ENCODE measurements around the gene KCNQ5. TPM values are rescaled to one million over a fixed set of nuclear protein-coding genes. Genes with fewer than 3 reads are reported as not detected.

KCNQ5 gene
- total RNA-seq, 4 donors from 2014 or later, result 0.21 to 1.1 (median 0.59) TPM; not detected in 1

- 69 to 93% methylated on average over 1 of the region's 1 CpG for WGBS, 2 donors
- no peak for DNase-seq (ENCODE audit: low spot score in 2 of 2)
- H3K27me3 ChIP-seq, result no peaks in the 10 kb centered on the region
- no peaks in the 10 kb centered on the region for H3K9me3 ChIP-seq
- no peaks in the 10 kb centered on the region for H3K4me1 ChIP-seq
- no peak overlapping the region for H3K4me3 ChIP-seq
- TF ChIP-seq EP300 (IDR thresholded peaks at IDR 0.05), result no peak
- TF ChIP-seq, protein P1, sequence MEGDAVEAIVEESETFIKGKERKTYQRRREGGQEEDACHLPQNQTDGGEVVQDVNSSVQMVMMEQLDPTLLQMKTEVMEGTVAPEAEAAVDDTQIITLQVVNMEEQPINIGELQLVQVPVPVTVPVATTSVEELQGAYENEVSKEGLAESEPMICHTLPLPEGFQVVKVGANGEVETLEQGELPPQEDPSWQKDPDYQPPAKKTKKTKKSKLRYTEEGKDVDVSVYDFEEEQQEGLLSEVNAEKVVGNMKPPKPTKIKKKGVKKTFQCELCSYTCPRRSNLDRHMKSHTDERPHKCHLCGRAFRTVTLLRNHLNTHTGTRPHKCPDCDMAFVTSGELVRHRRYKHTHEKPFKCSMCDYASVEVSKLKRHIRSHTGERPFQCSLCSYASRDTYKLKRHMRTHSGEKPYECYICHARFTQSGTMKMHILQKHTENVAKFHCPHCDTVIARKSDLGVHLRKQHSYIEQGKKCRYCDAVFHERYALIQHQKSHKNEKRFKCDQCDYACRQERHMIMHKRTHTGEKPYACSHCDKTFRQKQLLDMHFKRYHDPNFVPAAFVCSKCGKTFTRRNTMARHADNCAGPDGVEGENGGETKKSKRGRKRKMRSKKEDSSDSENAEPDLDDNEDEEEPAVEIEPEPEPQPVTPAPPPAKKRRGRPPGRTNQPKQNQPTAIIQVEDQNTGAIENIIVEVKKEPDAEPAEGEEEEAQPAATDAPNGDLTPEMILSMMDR (IDR thresholded peaks at IDR 0.05), result no peak
- no peak for TF ChIP-seq POLR2A (IDR thresholded peaks at IDR 0.05)
- H3K27ac ChIP-seq, result no peak overlapping the region
- no peaks in the 10 kb centered on the region for H3K36me3 ChIP-seq
These were observed 53.5 kb downstream of the KCNQ5 start for GRCh38 chr6:72675396-72675795.

DNA sequence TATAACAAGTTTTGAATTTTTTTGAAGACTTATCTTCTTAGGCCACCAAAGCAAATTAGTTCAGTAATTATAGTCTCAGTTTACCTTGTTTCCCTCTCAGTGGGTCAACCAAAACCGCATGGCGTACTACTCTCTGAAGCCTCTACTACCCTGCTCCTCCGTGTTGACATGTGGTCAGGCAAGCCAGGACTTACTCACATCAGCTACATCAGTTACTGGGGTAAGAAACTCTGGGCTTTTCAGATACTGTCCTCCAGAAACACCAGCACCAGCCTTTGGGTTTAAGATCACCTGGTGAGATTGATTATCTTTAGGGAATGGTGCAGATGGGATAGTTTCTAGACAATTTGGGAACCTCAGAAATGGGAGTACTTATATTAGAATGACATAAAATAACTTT lies 55.1 kb downstream of the KCNQ5 start:
- Histone ChIP-seq H3K4me3 (no peak overlapping the region), H3K27me3 (no peaks in the 10 kb centered on the region), H3K4me1 (no peaks in the 10 kb centered on the region), H3K9me3 (no peaks in the 10 kb centered on the region), H3K27ac (no peak overlapping the region), H3K36me3 (no peaks in the 10 kb centered on the region)
- WGBS, 2 donors, result 92% methylated on average over 3 of the region's 3 CpGs
- TF ChIP-seq EP300 (IDR thresholded peaks at IDR 0.05), result no peak
- TF ChIP-seq POLR2A (IDR thresholded peaks at IDR 0.05), result no peak
- TF ChIP-seq, protein P1 (IDR thresholded peaks at IDR 0.05), result no peak
- no peak for DNase-seq (ENCODE audit: low spot score in 2 of 2)

DNA sequence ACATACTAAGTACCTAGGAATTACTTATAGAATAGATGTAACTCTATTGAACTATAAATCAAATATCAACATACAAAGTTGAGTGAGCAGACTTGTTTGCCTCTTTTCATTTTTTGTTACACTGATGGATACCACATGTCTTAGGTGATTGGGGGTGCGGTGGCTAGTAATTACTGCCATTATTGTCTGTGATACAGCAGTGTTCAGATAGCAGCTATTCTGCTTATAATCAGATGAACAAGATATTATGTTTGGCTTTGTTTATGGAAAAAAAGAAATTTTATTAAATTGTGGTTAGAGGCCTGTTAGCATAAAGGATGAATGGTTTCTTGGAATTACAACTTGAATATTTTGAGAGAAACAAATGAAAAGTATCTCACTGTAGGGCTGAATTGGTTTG lies 55.9 kb downstream of the KCNQ5 start:
- Histone ChIP-seq H3K9me3 (no peaks in the 10 kb centered on the region), H3K4me1 (no peaks in the 10 kb centered on the region), H3K27ac (no peak overlapping the region), H3K27me3 (no peaks in the 10 kb centered on the region), H3K36me3 (no peaks in the 10 kb centered on the region), H3K4me3 (no peak overlapping the region)
- WGBS, 2 donors, result 55 to 75% methylated on average over 1 of the region's 1 CpG
- TF ChIP-seq, protein P1 (IDR thresholded peaks at IDR 0.05), result no peak
- TF ChIP-seq POLR2A (IDR thresholded peaks at IDR 0.05) (no peak), EP300 (IDR thresholded peaks at IDR 0.05) (no peak)
- DNase-seq (ENCODE audit: low spot score in 2 of 2), result no peak

- H3K4me3 ChIP-seq, result no peak overlapping the region
- WGBS, 2 donors, result 92 to 97% methylated on average over 3 of the region's 3 CpGs
- H3K27me3 ChIP-seq, result no peaks in the 10 kb centered on the region
- no peaks in the 10 kb centered on the region for H3K4me1 ChIP-seq
- no peak overlapping the region for H3K27ac ChIP-seq
- H3K9me3 ChIP-seq, result no peaks in the 10 kb centered on the region
- TF ChIP-seq EP300 (IDR thresholded peaks at IDR 0.05), result no peak
- TF ChIP-seq POLR2A (IDR thresholded peaks at IDR 0.05), result no peak
- TF ChIP-seq, protein P1 (IDR thresholded peaks at IDR 0.05), result no peak
- DNase-seq (ENCODE audit: low spot score in 2 of 2), result no peak
- no peaks in the 10 kb centered on the region for H3K36me3 ChIP-seq
These were observed 61.9 kb downstream of the KCNQ5 start for GRCh38 chr6:72683797-72684196.

GRCh38 chr6:72689107-72689954 lies 67.5 kb downstream of the KCNQ5 start:
- no peaks in the 10 kb centered on the region for H3K4me1 ChIP-seq

More at GRCh38 chr6:72689107-72689954, 67.5 kb downstream of the KCNQ5 start:
- no peak overlapping the region for H3K4me3 ChIP-seq
- no peak overlapping the region for H3K27ac ChIP-seq
- H3K36me3 ChIP-seq, result no peaks in the 10 kb centered on the region
- TF ChIP-seq POLR2A (IDR thresholded peaks at IDR 0.05) (no peak), EP300 (IDR thresholded peaks at IDR 0.05) (no peak)
- TF ChIP-seq, protein P1 (IDR thresholded peaks at IDR 0.05), result no peak
- H3K9me3 ChIP-seq, result no peaks in the 10 kb centered on the region
- H3K27me3 ChIP-seq, result no peaks in the 10 kb centered on the region
- no peak for DNase-seq (ENCODE audit: low spot score in 2 of 2)
- WGBS, 2 donors, result 82 to 86% methylated on average over 7 of the region's 7 CpGs
